Tibial nerve (tissue), 4 donors: ENCODE results near the gene SMIM44.

Experiments used
- CTCF ChIP-seq, 5 experiments: fragments of 200-600 bp in 3 of 5; fragments of 450-650 bp in 2 of 5; sonication (generic) in 3 of 5; IDR thresholded peaks; one replicate each; pipeline ENCODE4 v1.5.1; 2016 to 2019; ENCODE audit warnings: antibody characterized with exemption in 5 of 5, mild to moderate bottlenecking in 3 of 5, moderate library complexity in 2 of 5
- EP300 ChIP-seq, 2 donors: sonication (generic); formaldehyde crosslinking; IDR thresholded peaks; one replicate each; pipeline ENCODE4 v1.6.1; 2017; ENCODE audit warnings: antibody characterized with exemption in 2 of 2, mild to moderate bottlenecking in 1 of 2

GRCh38 chr19:3433313-3433712, 49.9 kb downstream of the SMIM44 start:
- TF ChIP-seq CTCF (IDR thresholded peaks at IDR 0.05) (no peak), EP300 (IDR thresholded peaks at IDR 0.05) (no peak)
